H1 (cell line): ENCODE results near the gene INHA. TPM values are rescaled to one million over a fixed set of nuclear protein-coding genes. Genes with fewer than 3 reads are reported as not detected.
A peak's percentile ranks its signal among the peaks of the same experiment; 100 is the strongest.

ENCODE experiments used
- CTCF ChIP-seq, 3 experiments: IDR thresholded peaks; 1 replicate in 2 of 3; 2 replicates in 1 of 3; pipeline versions ENCODE4 v1.5.1 to v1.6.1; 2011; ENCODE audit warnings: low read length in 3 of 3, mild to moderate bottlenecking in 3 of 3, inconsistent platforms in 2 of 3, low read depth in 1 of 3, moderate library complexity in 1 of 3; ENCODE audit not compliant: insufficient read depth in 1 of 3; ENCODE audit errors: control extremely low read depth in 1 of 3
- FOSL1 ChIP-seq: IDR thresholded peaks from 2 replicates; pipeline ENCODE4 v1.6.1; 2011; ENCODE audit warnings: mild to moderate bottlenecking, low read depth, low read length, moderate library complexity; ENCODE audit not compliant: insufficient read depth
- RXRA ChIP-seq: IDR thresholded peaks from 2 replicates; pipeline ENCODE4 v1.6.1; 2011; ENCODE audit warnings: low read depth, mild to moderate bottlenecking, low read length, moderate library complexity; ENCODE audit not compliant: insufficient read depth
- SIN3A ChIP-seq, 2 experiments: IDR thresholded peaks in 1 of 2; conservative IDR thresholded peaks in 1 of 2; 2 replicates each; pipeline ENCODE4 v1.6.1; 2011 to 2012; ENCODE audit warnings: low read length in 2 of 2, improper control_type of control experiment in 1 of 2, low read depth in 1 of 2, mild to moderate bottlenecking in 1 of 2
- SIRT6 ChIP-seq: IDR thresholded peaks from one replicate; pipeline ENCODE4 v1.7.1; 2012; ENCODE audit warnings: low read length, inconsistent platforms
- SP1 ChIP-seq: IDR thresholded peaks from 2 replicates; pipeline ENCODE4 v1.6.1; 2011; ENCODE audit warnings: low read depth, low read length
- YY1 ChIP-seq: IDR thresholded peaks from 2 replicates; pipeline ENCODE4 v1.6.1; 2011; ENCODE audit warnings: low read depth, mild to moderate bottlenecking, low read length
- ZNF274 ChIP-seq: IDR thresholded peaks from 2 replicates; pipeline ENCODE4 v1.7.0; 2012; ENCODE audit warnings: low read length, borderline replicate concordance; ENCODE audit errors: extremely low read depth
- polyA plus RNA-seq, 7 experiments: library from polyadenylated mRNA; depleted of rRNA in 3 of 7; stranded (reverse) in 5 of 7; unstranded in 2 of 7; fragments of >200 nt in 5 of 7; fragments of 200-250 nt in 2 of 7; gene quantifications; 1 replicate in 5 of 7; 2 replicates in 1 of 7; 4 replicates in 1 of 7; pipeline versions ENCODE4 v1.2.1 to v1.2.3, GENCODE V29; 2011 to 2013; ENCODE audit warnings: missing spikeins in 2 of 7, mixed read lengths in 2 of 7
- total RNA-seq: library from RNA; stranded (reverse); fragmentation: NEBNext Ultra II Directional; extraction: Animal tissue kit (Norgen Biotek cat#: 25700); gene quantifications from 2 replicates; pipeline ENCODE4 v1.2.1, GENCODE V29; 2021
- TF ChIP-seq, protein P1 (sequence below): IDR thresholded peaks from 2 replicates; pipeline ENCODE4 v1.6.1; 2012; ENCODE audit warnings: low read length, inconsistent platforms
- TF ChIP-seq, protein P2 (sequence below): IDR thresholded peaks from 2 replicates; pipeline ENCODE4 v1.6.1; 2012; ENCODE audit warnings: inconsistent platforms

Gene INHA
- total and polyA plus RNA-seq, 2 of the 8 experiments (the other 6 are each of a cell fraction or from before 2014, with no cell fraction given) = 0.65 to 2.7 TPM

- TF ChIP-seq SIRT6 = no peak
- TF ChIP-seq SIN3A (conservative IDR thresholded peaks at IDR 0.05 in 1 of 2, IDR thresholded peaks at IDR 0.05 in 1 of 2; ENCODE audit: low read depth in 1 of 2, low read length in 2 of 2) = peak in 1 of 2 experiments; percentile 65; a peak in 1 of 4 replicates
- no peak for TF ChIP-seq ZNF274
- peak; percentile 68 for TF ChIP-seq YY1
- peak in 2 of 3 experiments; percentile 96 to 99; a peak in 3 of 4 replicates for TF ChIP-seq CTCF (IDR thresholded peaks at IDR 0.05; ENCODE audit: control extremely low read depth in 1 of 3, insufficient read depth in 1 of 3, low read depth in 1 of 3, low read length in 3 of 3)
- TF ChIP-seq FOSL1 = no peak
- peak; percentile 84; the same call in 1 of the 2 replicates for TF ChIP-seq RXRA
- no peak for TF ChIP-seq SP1
- TF ChIP-seq, protein P1, sequence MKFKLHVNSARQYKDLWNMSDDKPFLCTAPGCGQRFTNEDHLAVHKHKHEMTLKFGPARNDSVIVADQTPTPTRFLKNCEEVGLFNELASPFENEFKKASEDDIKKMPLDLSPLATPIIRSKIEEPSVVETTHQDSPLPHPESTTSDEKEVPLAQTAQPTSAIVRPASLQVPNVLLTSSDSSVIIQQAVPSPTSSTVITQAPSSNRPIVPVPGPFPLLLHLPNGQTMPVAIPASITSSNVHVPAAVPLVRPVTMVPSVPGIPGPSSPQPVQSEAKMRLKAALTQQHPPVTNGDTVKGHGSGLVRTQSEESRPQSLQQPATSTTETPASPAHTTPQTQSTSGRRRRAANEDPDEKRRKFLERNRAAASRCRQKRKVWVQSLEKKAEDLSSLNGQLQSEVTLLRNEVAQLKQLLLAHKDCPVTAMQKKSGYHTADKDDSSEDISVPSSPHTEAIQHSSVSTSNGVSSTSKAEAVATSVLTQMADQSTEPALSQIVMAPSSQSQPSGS = 0 out of 2 replicates have a peak, but pooled peaks have one; percentile 44
- TF ChIP-seq, protein P2, sequence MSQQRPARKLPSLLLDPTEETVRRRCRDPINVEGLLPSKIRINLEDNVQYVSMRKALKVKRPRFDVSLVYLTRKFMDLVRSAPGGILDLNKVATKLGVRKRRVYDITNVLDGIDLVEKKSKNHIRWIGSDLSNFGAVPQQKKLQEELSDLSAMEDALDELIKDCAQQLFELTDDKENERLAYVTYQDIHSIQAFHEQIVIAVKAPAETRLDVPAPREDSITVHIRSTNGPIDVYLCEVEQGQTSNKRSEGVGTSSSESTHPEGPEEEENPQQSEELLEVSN = no peak
Observed at GRCh38 chr2:219530048-219530963, 41.8 kb upstream of the INHA start (continued).
